HepG2 (cell line): ENCODE data around the gene SLC29A2. TPM values are rescaled to one million over a fixed set of nuclear protein-coding genes. Genes with fewer than 3 reads are reported as not detected.

Experiments
- EED ChIP-seq: sonication (generic); formaldehyde crosslinking; IDR thresholded peaks from 2 replicates; pipeline ENCODE4 v1.5.0; 2020; ENCODE audit warnings: mild to moderate bottlenecking, missing genetic modification reagents
- ELF3 ChIP-seq: IDR thresholded peaks from 2 replicates; pipeline ENCODE4 v1.6.1; 2016; ENCODE audit warnings: missing genetic modification reagents, missing compliant biosample characterization
- ETV5 ChIP-seq: IDR thresholded peaks from 2 replicates; pipeline ENCODE4 v1.6.1; 2018; ENCODE audit warnings: missing biosample characterization, missing genetic modification reagents, inconsistent platforms, borderline replicate concordance
- FOXK1 ChIP-seq: sonication (generic); formaldehyde crosslinking; IDR thresholded peaks from 2 replicates; pipeline ENCODE4 v1.4.0; 2020; ENCODE audit warnings: low read depth, missing genetic modification reagents, borderline replicate concordance
- GFI1 ChIP-seq: sonication (generic); formaldehyde crosslinking; IDR thresholded peaks from 2 replicates; pipeline ENCODE4 v1.5.0; 2020; ENCODE audit warnings: missing genetic modification reagents, mild to moderate bottlenecking, borderline replicate concordance
- IKZF1 ChIP-seq: fragments of 450-650 bp; IDR thresholded peaks from 2 replicates; pipeline ENCODE4 v1.7.1; 2016
- KDM2A ChIP-seq: sonication (generic); formaldehyde crosslinking; IDR thresholded peaks from 2 replicates; pipeline ENCODE4 v1.4.0; 2020; ENCODE audit warnings: low read depth, missing genetic modification reagents, borderline replicate concordance
- THAP8 ChIP-seq: sonication (generic); formaldehyde crosslinking; IDR thresholded peaks from 2 replicates; pipeline ENCODE4 v1.5.1; 2020; ENCODE audit warnings: missing genetic modification reagents, mild to moderate bottlenecking, borderline replicate concordance
- ZNF350 ChIP-seq: sonication (generic); formaldehyde crosslinking; IDR thresholded peaks from 2 replicates; pipeline ENCODE4 v1.4.0; 2020; ENCODE audit warnings: mild to moderate bottlenecking, low read depth, missing genetic modification reagents, borderline replicate concordance
- ZNF780A ChIP-seq: sonication (generic); formaldehyde crosslinking; IDR thresholded peaks from 2 replicates; pipeline ENCODE4 v1.8.0; 2022; ENCODE audit warnings: mild to moderate bottlenecking, missing genetic modification reagents, moderate library complexity
- polyA plus RNA-seq, 8 experiments: library from polyadenylated mRNA; depleted of rRNA in 3 of 8; stranded (reverse) in 7 of 8; unstranded in 1 of 8; fragments of >200 nt; fragmentation: Illumina TruSeq in 4 of 8; extraction: Trizol in 4 of 8; gene quantifications; 2 replicates each; pipeline versions ENCODE4 v1.2.1 to v1.2.3, GENCODE V29; 2011 to 2016; ENCODE audit warnings: low read depth in 4 of 8, missing spikeins in 1 of 8, mixed read lengths in 1 of 8; ENCODE audit not compliant: insufficient read depth in 1 of 8
- total RNA-seq, 5 experiments: library from RNA; depleted of rRNA; stranded (reverse); fragments of >200 nt; fragmentation: Illumina TruSeq; extraction: Trizol; gene quantifications; 2 replicates each; pipeline ENCODE4 v1.2.3, GENCODE V29; 2016; ENCODE audit warnings: low read depth in 1 of 5
- TF ChIP-seq, protein P1 (sequence below): IDR thresholded peaks from 2 replicates; pipeline ENCODE4 v1.6.1; 2016
- TF ChIP-seq, protein P2 (sequence below): IDR thresholded peaks from 2 replicates; pipeline ENCODE4 v1.6.1; 2016; ENCODE audit warnings: missing compliant biosample characterization, missing genetic modification reagents, borderline replicate concordance
- TF ChIP-seq, protein P3 (sequence below): sonication (generic); formaldehyde crosslinking; IDR thresholded peaks from 2 replicates; pipeline ENCODE4 v1.5.0; 2020; ENCODE audit warnings: mild to moderate bottlenecking, missing genetic modification reagents, borderline replicate concordance
- TF ChIP-seq, protein P4 (sequence below): sonication (generic); formaldehyde crosslinking; IDR thresholded peaks from 2 replicates; pipeline ENCODE4 v1.8.1; 2023; ENCODE audit warnings: mild to moderate bottlenecking, missing genetic modification reagents

SLC29A2 gene
- total and polyA plus RNA-seq, 2 of the 13 experiments (the other 11 are each of a cell fraction or from before 2014, with no cell fraction given) = 0.63 to 0.66 TPM

DNA sequence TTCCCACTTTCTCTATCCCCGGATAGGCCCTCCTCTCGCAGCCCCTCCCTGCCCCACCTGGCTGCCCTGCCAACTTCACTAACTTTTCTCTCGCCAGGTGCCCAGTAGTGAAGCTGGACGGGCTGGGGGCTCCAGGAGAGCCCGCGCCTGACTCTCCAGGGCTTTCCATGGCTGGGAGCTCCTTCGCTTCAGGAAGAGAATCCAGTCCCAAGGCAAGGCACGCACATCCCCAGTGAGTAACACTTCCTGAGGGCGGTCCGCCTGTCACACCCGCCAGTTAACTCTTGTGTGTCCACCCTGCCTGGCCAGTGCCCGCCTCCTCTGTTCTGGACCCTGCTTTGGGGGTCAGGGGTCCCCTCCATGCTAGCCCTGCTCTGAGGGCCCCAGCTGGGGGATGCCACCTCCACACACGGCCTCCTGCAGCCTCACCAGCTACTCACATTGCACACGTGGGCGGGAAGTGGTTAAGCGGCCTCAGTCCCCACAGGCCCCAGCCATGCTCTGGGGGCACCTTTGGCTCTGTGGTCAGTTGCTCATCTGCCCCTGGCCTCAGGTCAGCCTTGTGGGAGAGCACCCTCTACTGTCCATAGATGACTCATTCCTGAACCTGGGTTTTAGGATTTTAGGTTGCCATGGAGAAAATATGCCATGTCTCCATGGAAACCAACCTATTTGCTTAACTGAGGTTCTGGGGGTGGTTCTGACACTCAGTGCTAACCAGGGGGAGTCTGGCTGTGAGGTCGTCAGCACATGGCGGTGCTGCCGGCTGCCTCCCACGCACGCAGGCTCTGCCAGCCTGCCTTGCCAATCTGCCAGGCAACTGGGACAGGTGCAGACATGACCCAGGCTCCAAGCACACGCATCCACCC, 35.1 kb downstream of the SLC29A2 start, which contains the start of gene RIN1 (continued):
- TF ChIP-seq ELF3 (CRISPR knock-in tag) (peak; percentile 81), THAP8 (no peak), EED (0 out of 2 replicates have a peak, but pooled peaks have one; percentile 1), ZNF350 (CRISPR knock-in tag) (peak; percentile 98), KDM2A (peak; percentile 83; the same call in 1 of the 2 replicates), FOXK1 (CRISPR knock-in tag) (peak; percentile 42; the same call in 1 of the 2 replicates), ETV5 (CRISPR knock-in tag) (peak; percentile 87; the same call in 1 of the 2 replicates), GFI1 (CRISPR knock-in tag) (peak; percentile 75), IKZF1 (no peak), ZNF780A (CRISPR knock-in tag) (no peak; the same call in 1 of the 2 replicates)
- TF ChIP-seq, protein P1, sequence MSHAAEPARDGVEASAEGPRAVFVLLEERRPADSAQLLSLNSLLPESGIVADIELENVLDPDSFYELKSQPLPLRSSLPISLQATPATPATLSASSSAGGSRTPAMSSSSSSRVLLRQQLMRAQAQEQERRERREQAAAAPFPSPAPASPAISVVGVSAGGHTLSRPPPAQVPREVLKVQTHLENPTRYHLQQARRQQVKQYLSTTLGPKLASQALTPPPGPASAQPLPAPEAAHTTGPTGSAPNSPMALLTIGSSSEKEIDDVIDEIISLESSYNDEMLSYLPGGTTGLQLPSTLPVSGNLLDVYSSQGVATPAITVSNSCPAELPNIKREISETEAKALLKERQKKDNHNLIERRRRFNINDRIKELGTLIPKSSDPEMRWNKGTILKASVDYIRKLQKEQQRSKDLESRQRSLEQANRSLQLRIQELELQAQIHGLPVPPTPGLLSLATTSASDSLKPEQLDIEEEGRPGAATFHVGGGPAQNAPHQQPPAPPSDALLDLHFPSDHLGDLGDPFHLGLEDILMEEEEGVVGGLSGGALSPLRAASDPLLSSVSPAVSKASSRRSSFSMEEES (CRISPR knock-in tag) = peak; percentile 79; the same call in 1 of the 2 replicates
- TF ChIP-seq, protein P2, sequence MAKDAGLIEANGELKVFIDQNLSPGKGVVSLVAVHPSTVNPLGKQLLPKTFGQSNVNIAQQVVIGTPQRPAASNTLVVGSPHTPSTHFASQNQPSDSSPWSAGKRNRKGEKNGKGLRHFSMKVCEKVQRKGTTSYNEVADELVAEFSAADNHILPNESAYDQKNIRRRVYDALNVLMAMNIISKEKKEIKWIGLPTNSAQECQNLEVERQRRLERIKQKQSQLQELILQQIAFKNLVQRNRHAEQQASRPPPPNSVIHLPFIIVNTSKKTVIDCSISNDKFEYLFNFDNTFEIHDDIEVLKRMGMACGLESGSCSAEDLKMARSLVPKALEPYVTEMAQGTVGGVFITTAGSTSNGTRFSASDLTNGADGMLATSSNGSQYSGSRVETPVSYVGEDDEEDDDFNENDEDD (CRISPR knock-in tag) = peak; percentile 70; the same call in 1 of the 2 replicates
- TF ChIP-seq, protein P3, sequence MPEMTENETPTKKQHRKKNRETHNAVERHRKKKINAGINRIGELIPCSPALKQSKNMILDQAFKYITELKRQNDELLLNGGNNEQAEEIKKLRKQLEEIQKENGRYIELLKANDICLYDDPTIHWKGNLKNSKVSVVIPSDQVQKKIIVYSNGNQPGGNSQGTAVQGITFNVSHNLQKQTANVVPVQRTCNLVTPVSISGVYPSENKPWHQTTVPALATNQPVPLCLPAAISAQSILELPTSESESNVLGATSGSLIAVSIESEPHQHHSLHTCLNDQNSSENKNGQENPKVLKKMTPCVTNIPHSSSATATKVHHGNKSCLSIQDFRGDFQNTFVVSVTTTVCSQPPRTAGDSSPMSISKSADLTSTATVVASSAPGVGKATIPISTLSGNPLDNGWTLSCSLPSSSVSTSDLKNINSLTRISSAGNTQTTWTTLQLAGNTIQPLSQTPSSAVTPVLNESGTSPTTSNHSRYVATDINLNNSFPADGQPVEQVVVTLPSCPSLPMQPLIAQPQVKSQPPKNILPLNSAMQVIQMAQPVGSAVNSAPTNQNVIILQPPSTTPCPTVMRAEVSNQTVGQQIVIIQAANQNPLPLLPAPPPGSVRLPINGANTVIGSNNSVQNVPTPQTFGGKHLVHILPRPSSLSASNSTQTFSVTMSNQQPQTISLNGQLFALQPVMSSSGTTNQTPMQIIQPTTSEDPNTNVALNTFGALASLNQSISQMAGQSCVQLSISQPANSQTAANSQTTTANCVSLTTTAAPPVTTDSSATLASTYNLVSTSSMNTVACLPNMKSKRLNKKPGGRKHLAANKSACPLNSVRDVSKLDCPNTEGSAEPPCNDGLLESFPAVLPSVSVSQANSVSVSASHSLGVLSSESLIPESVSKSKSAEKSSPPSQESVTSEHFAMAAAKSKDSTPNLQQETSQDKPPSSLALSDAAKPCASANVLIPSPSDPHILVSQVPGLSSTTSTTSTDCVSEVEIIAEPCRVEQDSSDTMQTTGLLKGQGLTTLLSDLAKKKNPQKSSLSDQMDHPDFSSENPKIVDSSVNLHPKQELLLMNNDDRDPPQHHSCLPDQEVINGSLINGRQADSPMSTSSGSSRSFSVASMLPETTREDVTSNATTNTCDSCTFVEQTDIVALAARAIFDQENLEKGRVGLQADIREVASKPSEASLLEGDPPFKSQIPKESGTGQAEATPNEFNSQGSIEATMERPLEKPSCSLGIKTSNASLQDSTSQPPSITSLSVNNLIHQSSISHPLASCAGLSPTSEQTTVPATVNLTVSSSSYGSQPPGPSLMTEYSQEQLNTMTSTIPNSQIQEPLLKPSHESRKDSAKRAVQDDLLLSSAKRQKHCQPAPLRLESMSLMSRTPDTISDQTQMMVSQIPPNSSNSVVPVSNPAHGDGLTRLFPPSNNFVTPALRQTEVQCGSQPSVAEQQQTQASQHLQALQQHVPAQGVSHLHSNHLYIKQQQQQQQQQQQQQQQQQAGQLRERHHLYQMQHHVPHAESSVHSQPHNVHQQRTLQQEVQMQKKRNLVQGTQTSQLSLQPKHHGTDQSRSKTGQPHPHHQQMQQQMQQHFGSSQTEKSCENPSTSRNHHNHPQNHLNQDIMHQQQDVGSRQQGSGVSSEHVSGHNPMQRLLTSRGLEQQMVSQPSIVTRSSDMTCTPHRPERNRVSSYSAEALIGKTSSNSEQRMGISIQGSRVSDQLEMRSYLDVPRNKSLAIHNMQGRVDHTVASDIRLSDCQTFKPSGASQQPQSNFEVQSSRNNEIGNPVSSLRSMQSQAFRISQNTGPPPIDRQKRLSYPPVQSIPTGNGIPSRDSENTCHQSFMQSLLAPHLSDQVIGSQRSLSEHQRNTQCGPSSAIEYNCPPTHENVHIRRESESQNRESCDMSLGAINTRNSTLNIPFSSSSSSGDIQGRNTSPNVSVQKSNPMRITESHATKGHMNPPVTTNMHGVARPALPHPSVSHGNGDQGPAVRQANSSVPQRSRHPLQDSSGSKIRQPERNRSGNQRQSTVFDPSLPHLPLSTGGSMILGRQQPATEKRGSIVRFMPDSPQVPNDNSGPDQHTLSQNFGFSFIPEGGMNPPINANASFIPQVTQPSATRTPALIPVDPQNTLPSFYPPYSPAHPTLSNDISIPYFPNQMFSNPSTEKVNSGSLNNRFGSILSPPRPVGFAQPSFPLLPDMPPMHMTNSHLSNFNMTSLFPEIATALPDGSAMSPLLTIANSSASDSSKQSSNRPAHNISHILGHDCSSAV (CRISPR knock-in tag) = no peak
- TF ChIP-seq, protein P4, sequence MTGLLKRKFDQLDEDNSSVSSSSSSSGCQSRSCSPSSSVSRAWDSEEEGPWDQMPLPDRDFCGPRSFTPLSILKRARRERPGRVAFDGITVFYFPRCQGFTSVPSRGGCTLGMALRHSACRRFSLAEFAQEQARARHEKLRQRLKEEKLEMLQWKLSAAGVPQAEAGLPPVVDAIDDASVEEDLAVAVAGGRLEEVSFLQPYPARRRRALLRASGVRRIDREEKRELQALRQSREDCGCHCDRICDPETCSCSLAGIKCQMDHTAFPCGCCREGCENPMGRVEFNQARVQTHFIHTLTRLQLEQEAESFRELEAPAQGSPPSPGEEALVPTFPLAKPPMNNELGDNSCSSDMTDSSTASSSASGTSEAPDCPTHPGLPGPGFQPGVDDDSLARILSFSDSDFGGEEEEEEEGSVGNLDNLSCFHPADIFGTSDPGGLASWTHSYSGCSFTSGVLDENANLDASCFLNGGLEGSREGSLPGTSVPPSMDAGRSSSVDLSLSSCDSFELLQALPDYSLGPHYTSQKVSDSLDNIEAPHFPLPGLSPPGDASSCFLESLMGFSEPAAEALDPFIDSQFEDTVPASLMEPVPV (CRISPR knock-in tag) = peak; percentile 70
